H7 (cell line): ENCODE data around the gene GALNT9. TPM values are rescaled to one million over a fixed set of nuclear protein-coding genes. Genes with fewer than 3 reads are reported as not detected.

Experiments used
- DNase-seq: peaks from one replicate; pipeline ENCODE4 v3.0.0; 2012
- H3K27me3 ChIP-seq: 2 replicates; pipeline ENCODE4 v1.6.0; 2011; ENCODE audit warnings: mild to moderate bottlenecking, low read length; ENCODE audit not compliant: control insufficient read depth, insufficient read depth
- H3K36me3 ChIP-seq: replicated peaks from 2 replicates; pipeline ENCODE4 v1.5.1; 2011; ENCODE audit warnings: low read length; ENCODE audit not compliant: control insufficient read depth, insufficient read depth
- H3K4me3 ChIP-seq: 2 replicates; pipeline ENCODE4 v1.5.1; 2011; ENCODE audit warnings: low read depth, mild to moderate bottlenecking, control low read depth, low read length, moderate library complexity; ENCODE audit not compliant: insufficient read depth
- total RNA-seq: library from RNA; depleted of rRNA; stranded (reverse); fragments of >200 nt; shearing (Covaris generic); gene quantifications from 2 replicates; pipeline ENCODE4 v1.2.3, GENCODE V29; 2014

GALNT9 gene
- total RNA-seq, 1 experiment from 2014 or later = 0.45 TPM

DNA sequence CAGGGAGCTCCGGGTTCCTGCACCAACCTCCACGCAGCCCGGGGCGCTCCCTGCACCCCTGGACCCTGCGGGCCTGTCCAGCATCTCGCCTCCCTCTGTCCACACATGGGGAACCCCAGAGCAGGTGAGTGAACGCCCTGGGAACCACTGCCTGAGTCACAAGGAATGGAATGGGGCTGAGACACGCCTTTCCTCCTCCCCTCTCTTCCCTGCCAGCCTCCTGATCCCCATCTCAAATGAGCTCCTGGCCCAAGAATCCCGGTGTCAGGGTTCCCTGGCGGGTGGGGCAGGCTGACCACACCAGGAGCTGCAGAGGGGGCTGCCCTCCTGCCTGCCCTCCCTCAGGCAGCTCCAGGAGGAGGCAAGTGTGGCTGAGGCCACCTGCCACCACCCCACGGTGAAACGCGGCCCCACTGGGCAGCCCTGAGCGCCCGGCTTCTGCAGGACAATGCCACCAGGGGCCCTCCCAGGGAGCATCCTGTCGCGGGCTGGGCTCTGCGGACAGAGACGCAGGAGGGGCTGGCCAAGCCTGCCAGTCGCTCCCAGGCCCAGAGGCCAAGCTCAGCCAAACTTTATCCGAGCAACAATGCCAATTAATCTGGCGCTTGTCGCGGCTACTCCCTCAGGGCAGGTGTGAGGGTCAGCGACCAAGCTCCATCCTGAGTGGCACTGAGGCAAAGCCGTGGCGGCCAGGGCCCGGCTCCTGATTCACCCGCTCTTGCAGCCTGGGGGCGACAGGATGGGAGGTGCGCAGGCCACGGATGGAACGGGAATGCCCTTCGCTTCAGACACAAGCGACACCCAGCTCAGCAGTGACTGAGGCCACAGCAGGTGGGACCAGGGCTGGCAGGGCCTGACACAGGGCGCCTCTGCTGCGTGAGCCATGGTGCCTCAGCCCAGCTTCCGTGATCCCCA is 44.3 kb downstream of the GALNT9 start:
- Histone ChIP-seq H3K4me3 (no peak overlapping the region), H3K27me3 (peaks cover 9% of the 10 kb centered on the region; the same call in 1 of the 2 replicates), H3K36me3 (no peaks in the 10 kb centered on the region)
- DNase-seq = peak; percentile 72

GRCh38 chr12:132284071-132284826 is 45.1 kb downstream of the GALNT9 start:
- H3K4me3 ChIP-seq = no peak overlapping the region
- peaks cover 9% of the 10 kb centered on the region; the same call in 1 of the 2 replicates for H3K27me3 ChIP-seq
- H3K36me3 ChIP-seq = no peaks in the 10 kb centered on the region
- DNase-seq = no peak

GRCh38 chr12:132282950-132283771 is 46.2 kb downstream of the GALNT9 start:
- H3K4me3 ChIP-seq = peak overlapping the region; percentile 12; the same call in 1 of the 2 replicates
- peak; percentile 85 for DNase-seq

GRCh38 chr12:132282031-132282949 is 47.1 kb downstream of the GALNT9 start:
- H3K36me3 ChIP-seq = no peaks in the 10 kb centered on the region
- no peak for DNase-seq
- peaks cover 9% of the 10 kb centered on the region; the same call in 1 of the 2 replicates for H3K27me3 ChIP-seq
- H3K4me3 ChIP-seq = no peak overlapping the region

More at GRCh38 chr12:132282950-132283771, 46.2 kb downstream of the GALNT9 start:
- H3K27me3 ChIP-seq = peaks cover 9% of the 10 kb centered on the region; the same call in 1 of the 2 replicates
- H3K36me3 ChIP-seq = no peaks in the 10 kb centered on the region

DNA sequence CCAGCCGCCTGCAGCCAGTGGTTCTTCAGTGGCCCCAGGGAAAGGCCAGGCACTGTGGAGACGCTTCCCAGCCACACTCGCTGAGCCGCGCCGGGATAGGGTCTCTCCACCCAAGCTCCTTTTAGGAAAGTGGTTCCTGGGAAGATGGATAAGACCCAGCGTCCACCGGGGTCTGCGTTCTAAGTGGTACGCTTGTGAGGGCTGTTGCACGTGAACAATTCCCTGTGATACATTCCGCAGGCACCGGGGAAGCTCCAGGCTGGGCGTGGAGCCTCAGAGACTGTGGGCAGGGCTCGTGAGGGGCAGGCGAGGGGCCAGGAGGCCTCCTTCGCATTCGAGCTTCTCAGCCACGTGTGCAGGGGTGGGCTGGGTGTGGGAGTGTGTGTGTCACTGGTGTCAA is 48.4 kb downstream of the GALNT9 start:
- Histone ChIP-seq H3K4me3 (no peak overlapping the region), H3K36me3 (no peaks in the 10 kb centered on the region), H3K27me3 (peaks cover 7% of the 10 kb centered on the region; the same call in 1 of the 2 replicates)
- DNase-seq = no peak

DNA sequence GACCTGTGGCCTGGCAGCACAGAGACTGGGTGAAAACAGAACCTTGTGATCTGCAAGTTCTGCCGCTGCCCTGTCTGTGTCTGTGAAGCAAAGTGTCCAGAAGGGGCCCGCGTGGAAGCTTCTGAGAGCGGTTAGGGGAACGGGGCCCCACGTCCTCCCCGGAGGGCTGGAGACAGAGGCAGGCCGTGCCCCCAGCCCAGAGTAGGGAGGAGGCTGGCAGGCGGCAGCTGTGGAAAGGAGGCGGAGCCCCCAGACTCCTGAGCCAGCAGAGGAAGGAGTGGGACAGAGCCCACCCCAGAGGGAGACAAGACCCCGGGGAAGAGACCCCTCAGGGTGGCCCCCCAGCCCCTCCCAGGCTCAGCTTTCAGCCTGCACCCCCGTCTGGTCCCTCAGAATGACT is 49.0 kb downstream of the GALNT9 start:
- Histone ChIP-seq H3K27me3 (peaks cover 3% of the 10 kb centered on the region; the same call in 1 of the 2 replicates), H3K4me3 (no peak overlapping the region), H3K36me3 (no peaks in the 10 kb centered on the region)
- no peak for DNase-seq

DNA sequence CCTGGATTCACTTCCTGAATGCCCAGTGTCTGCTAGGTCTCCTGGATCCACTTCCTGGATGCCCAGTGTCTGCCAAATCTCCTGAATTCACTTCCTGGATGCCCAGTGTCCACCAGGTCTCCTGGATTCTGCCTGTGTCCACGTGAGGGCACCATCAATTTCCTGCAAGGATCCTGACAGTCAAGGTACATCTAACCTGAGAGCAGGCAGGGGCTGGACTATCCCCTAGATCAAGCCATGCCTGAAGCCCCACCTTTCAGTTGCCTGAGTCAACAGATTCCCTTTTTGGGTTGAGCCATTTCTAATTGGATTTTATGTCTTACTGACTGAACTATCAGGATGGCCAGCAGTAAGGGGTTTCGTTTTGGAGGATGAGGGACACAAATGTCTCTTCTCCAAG is 49.5 kb downstream of the GALNT9 start:
- DNase-seq = no peak
- Histone ChIP-seq H3K27me3 (no peaks in the 10 kb centered on the region; the same call in 1 of the 2 replicates), H3K36me3 (no peaks in the 10 kb centered on the region), H3K4me3 (no peak overlapping the region)

- Histone ChIP-seq H3K27me3 (no peaks in the 10 kb centered on the region; the same call in 1 of the 2 replicates), H3K36me3 (no peaks in the 10 kb centered on the region), H3K4me3 (no peak overlapping the region)
- DNase-seq = peak; percentile 77
Observed at GRCh38 chr12:132279184-132279889, 50.1 kb downstream of the GALNT9 start.

DNA sequence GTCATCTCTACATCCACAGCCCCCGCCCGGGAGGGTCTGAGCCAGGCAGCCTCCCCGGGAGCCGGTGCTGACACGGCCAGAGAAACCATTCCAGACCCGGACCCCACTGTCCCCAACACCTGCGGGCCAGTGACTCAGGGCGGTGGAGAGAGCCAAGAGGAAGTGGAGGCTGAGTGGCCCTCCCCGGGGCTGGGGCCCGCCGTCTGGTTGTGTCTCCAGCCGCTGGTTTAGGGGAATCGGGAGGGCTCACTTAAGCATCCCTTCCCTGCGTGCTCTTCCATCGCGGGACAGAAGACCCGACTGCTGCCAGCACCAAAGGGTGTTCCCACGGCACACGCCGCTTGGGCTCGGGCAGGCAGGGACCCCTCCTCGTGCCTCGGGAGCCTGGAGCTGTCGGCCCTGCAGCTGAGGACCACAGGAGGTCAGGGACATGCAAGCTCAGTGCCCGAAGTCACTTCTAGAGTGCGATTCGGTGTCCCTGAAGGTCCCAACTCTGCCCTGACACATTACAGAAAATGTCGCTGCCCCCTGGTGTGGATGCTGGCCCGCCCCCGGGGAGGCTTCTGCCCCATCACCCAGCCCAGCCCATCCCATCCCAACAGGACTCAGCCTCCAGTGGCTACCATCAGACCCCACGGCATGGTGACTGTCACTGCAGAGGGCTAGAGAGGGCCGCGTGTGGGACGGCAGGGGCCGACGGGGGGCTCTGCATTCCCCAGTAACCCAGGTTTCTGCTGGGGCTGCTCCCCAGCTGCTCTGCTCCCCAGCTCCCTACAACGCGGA is 50.8 kb downstream of the GALNT9 start:
- DNase-seq = no peak
- Histone ChIP-seq H3K4me3 (no peak overlapping the region), H3K27me3 (no peaks in the 10 kb centered on the region), H3K36me3 (no peaks in the 10 kb centered on the region)

DNA sequence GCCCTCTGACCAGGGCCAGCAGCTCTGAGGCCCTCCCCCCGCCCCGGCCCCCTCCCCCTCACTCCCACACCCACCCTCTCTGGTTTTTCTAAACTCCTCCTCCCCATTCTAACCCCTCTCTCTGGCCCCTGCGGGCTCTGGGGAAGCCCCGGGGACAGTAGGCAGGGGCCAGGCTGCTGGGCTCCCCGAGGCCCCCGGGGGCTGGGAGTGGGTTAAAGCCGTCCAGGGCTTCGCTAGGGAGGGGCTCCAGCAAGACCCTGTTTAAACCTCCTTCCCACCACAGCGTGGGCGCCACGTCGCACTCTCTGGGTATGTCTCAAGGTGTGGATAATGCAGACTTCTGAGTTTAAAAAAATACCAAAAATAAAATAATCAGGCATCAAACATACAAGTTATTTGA is 51.4 kb downstream of the GALNT9 start:
- no peak for DNase-seq
- H3K4me3 ChIP-seq = no peak overlapping the region
- no peaks in the 10 kb centered on the region for H3K36me3 ChIP-seq
- no peaks in the 10 kb centered on the region for H3K27me3 ChIP-seq

DNA sequence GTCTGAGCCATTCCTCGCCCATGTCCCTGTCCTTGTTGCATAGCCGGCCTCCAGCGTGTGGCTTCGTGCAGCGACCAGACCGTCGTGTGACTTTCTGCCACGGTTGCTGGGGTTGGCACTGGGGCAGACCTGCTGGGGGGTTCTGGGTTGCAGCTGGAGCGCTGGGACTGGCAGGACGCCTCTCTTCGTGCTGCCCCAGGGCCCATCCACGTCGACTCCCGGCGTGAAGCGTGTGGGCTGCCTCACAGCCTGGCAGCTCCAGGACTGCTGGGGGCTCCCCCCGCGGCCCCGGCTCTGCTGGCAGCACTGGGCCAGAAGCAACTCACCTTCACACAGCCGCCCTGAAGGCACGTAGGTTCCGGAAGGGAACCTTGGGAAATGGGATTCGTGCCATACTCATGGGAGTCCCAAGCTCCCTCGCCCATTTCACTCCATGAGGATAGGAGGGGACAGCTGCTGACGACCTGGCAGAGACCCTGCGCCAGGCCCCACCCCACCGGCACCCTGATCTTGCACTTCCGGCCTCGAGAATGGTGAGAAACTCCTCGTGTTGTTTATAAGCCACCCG is 51.9 kb downstream of the GALNT9 start:
- Histone ChIP-seq H3K27me3 (no peaks in the 10 kb centered on the region), H3K4me3 (no peak overlapping the region), H3K36me3 (no peaks in the 10 kb centered on the region)
- no peak for DNase-seq

- H3K4me3 ChIP-seq = no peak overlapping the region
- H3K27me3 ChIP-seq = no peaks in the 10 kb centered on the region
- DNase-seq = no peak
- no peaks in the 10 kb centered on the region for H3K36me3 ChIP-seq
Observed at GRCh38 chr12:132276827-132277373, 52.5 kb downstream of the GALNT9 start.
